CD4-positive, alpha-beta T cell treated with Interleukin-6 at 100 ng/mL for 8 hours (primary cell): Measurements from ENCODE around the gene ESR1.
"Not testable (repeated sequence)": the region's sequence is repeated elsewhere in the genome, so short reads cannot be mapped to it uniquely, and the experiment has no call there.

Experiments used
- DNase-seq: peaks from one replicate; pipeline ENCODE4 v3.0.0-alpha.2; 2020; ENCODE audit warnings: mixed read lengths, low spot score

Gene ESR1

GRCh38 chr6:151894426-151894825, 86.9 kb downstream of the ESR1 start:
- DNase-seq = not testable (repeated sequence)

DNA sequence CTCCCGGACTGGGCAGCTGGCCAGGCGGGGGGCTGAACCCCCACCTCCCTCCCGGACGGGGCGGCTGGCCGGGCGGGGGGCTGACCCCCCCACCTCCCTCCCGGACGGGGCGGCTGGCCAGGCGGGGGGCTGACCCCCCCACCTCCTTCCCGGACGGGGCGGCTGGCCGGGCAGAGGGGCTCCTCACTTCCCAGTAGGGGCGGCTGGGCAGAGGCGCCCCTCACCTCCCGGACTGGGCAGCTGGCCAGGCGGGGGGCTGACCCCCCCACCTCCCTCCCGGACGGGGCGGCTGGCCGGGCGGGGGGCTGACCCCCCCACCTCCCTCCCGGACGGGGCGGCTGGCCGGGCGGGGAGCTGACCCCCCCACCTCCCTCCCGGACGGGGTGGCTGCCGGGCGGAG, 91.7 kb downstream of the ESR1 start:
- DNase-seq = not testable (repeated sequence)

GRCh38 chr6:151899796-151900195, 92.3 kb downstream of the ESR1 start:
- not testable (repeated sequence) for DNase-seq

DNA sequence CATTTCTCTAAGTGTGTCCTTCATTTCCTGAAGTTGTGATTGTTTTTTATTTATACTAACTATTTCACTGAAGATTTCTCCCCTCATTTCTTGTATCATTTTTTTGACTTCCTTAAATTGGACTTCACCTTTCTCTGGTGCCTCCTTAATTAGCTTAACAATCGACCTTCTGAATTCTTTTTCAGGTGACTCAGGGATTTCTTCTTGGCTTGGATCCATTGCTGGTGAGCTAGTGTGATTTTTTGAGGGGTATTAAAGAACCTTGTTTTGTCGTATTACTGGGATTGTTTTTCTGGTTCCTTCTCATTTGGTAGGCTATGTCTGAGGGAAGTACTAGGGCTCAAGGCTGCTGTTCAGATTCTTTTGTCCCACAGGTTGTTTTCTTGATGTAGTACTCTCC, 92.8 kb downstream of the ESR1 start:
- no peak for DNase-seq

- no peak for DNase-seq
These were observed 93.5 kb downstream of the ESR1 start for GRCh38 chr6:151901009-151901411.

GRCh38 chr6:151904631-151905030, 97.1 kb downstream of the ESR1 start:
- no peak for DNase-seq

GRCh38 chr6:151905072-151905471, 97.6 kb downstream of the ESR1 start:
- DNase-seq = no peak

DNA sequence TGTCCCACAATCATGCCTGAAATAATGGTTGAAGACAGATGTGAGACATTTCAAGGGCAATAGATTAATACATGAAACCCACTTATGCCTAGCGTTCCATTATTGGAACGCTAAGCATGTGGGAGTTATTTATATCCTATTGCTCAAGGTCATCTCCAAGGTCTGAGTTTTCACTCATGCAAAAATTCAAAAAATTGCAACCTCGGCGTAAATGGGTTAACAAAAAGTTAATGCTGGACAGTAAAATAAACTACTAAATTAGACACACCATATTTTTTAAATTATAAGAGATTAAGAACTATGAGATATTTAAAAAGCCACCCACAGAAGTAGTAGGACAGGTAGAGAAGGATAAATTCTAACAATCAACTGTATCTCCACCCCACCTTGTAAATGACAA, 98.4 kb downstream of the ESR1 start:
- no peak for DNase-seq

GRCh38 chr6:151911401-151911800, 103.9 kb downstream of the ESR1 start:
- no peak for DNase-seq

DNA sequence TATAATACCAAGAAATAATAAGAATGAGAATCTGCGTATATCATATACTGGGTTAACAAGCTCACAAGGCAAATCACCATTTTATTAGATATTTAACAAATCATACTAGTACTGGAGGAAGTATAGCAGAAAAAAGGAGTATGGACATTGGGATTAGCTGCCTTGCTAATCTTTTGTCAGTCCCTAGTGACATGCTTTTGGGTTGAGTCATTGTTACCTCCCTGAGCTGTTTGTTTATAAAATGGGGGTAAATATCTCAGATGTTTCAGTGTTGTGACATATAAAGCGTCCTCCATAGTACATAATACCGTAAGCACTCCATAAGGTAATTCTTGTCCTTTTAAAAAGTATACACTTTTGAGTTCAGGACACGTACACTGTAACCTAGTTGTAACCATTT, 107.0 kb downstream of the ESR1 start:
- no peak for DNase-seq

DNA sequence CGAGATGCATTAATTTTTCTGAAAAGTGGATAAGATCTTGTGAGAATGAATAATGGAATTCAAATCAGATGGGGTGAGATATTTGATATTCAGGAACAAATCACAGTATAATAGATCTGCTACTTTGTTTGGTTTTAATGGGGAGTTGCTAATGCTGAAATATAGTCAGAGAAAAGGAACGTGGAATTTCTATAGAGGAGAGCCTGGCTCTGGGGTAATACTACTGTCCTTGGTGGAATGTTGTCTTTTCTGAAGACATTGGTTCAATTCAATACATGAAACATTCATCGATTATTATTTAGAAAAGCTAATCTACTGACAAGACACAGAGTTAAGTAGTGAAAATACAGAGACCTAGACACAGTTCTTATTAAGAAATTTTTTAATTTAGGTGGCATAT, 108.6 kb downstream of the ESR1 start:
- no peak for DNase-seq

- DNase-seq = no peak
These were observed 109.2 kb downstream of the ESR1 start for GRCh38 chr6:151916680-151917164.

GRCh38 chr6:151917531-151918329, 110.2 kb downstream of the ESR1 start:
- no peak for DNase-seq

DNA sequence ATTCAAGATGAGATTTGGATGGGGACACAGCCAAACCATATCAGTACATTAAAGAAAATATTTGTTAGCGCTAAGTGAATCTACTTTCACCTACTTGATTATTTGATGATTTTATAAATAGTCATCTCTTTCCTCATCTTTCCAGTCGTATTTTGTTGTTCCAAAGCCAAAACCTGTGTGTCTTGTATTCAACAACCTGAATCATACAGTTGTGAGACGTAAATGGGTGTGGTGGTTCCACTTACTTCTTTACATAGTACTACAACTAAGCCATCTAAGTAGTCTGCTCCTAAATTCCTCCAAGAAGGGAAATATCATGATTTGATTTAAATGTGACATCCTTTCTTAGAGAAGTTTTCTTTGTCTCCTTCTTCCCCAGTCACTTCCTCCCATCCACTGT, 132.8 kb downstream of the ESR1 start:
- no peak for DNase-seq

DNA sequence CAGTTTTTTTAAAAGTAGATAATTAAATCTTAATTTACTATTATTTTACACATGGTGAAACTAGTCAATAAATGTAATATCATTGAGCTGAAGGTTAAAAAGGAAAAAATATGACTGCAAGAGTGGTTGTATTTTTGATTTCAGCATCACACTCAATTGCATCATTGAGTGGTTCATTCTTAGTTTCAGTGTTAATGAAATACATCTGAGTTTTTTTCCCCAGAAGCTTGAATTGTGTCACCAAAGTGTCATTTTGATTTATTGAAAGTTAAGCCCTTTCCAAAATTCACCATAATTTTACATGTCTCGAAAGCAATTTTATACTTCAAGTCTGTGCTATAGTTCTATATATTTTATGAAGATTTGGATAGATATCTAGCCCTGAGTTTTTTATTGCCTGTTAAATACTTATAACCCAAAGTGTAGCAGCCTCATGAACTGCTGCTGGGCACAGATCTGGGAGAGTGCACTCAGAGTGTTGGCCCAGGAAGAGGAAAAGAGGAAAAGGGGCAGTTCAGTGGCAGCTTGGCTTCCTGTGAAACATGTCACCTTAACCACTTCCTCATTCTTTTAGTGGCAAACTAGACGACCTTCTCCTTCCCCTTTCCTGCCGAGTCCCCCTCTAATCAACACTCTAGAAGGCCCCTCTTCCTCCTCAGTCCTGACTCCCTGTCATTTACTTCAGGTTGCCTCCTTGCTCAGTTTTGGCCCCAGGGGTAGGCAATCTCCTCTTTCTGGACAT, 140.7 kb downstream of the ESR1 start:
- DNase-seq = no peak

DNA sequence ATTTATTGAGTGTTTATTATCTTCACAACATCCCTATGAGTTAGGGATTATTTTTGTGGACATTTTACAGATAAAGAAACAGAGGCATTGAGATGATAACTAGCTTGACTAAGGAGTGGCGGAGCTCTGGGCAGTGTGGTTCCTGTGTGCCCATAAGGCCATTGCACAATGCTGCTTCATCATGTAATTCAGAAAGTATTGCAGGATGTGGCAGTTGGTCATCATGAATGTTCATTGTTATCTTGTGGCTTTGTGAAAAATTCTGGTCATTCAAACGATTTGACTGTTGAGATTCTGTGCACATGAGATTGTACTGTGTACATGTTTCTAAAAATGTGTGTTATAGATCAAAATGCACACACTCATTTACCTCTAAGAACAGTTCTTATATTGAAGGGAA, 150.8 kb downstream of the ESR1 start:
- DNase-seq = no peak

- no peak for DNase-seq
These were observed 151.6 kb downstream of the ESR1 start for GRCh38 chr6:151959086-151959485.

- no peak for DNase-seq
These were observed 154.3 kb downstream of the ESR1 start for GRCh38 chr6:151961809-151962208.

- no peak for DNase-seq
These were observed 154.9 kb downstream of the ESR1 start for GRCh38 chr6:151962246-151962846.

DNA sequence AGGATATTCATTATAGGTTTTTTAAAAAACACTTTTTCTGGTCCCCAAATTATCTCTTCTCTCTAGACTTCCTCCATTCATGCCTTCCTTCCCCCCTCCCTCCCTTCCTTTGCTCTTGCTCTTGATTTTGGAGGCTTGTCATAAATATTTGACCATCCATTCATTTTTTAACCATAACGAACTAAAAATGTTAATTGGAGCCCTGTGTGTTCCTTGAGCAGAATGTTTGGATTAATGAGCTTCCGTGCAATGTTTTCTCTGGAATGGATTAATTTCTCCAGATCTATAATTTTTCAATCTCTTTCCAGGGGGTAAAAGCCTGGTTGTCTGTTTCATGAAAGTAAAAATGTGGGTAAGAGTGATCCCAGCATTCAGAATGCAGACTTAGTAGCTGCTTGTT, 155.5 kb downstream of the ESR1 start:
- DNase-seq = no peak

GRCh38 chr6:151964412-151964811, 156.9 kb downstream of the ESR1 start:
- DNase-seq = not testable (repeated sequence)

- DNase-seq = no peak
These were observed 166.7 kb downstream of the ESR1 start for GRCh38 chr6:151974061-151974617.

GRCh38 chr6:151975795-151976194, 168.3 kb downstream of the ESR1 start:
- no peak for DNase-seq
